OCI-LY3 (cell line): ENCODE data around the gene WNT9B.

Experiments used
- H2AFZ ChIP-seq: fragments of 200-600, 300-600 bp; shearing (Covaris generic); 2 replicates; pipeline ENCODE4 v1.6.0; 2014; ENCODE audit warnings: antibody characterized with exemption, low read depth, low read length
- H3K27ac ChIP-seq: fragments of 200-600, 300-600 bp; sonication (generic); 2 replicates; pipeline ENCODE4 v1.5.1; 2014; ENCODE audit warnings: mild to moderate bottlenecking, low read length, moderate library complexity, mixed read lengths
- H3K27me3 ChIP-seq: fragments of 200-600, 300-600 bp; sonication (generic); 2 replicates; pipeline ENCODE4 v1.6.1; 2014; ENCODE audit warnings: low read depth, low read length, mixed read lengths
- H3K36me3 ChIP-seq: fragments of 200-600, 300-600 bp; sonication (generic); replicated peaks from 2 replicates; pipeline ENCODE3; 2014; ENCODE audit warnings: low read depth, low read length, mixed read lengths
- H3K4me1 ChIP-seq: fragments of 300-600, 200-600 bp; sonication (generic); 2 replicates; pipeline ENCODE4 v1.6.1; 2014; ENCODE audit warnings: low read length, mixed read lengths
- H3K4me2 ChIP-seq: fragments of 200-600, 300-600 bp; sonication (generic); 2 replicates; pipeline ENCODE4 v1.6.1; 2014; ENCODE audit warnings: low read length, mixed read lengths
- H3K4me3 ChIP-seq: fragments of 300-600, 200-600 bp; sonication (generic); 2 replicates; pipeline ENCODE4 v1.5.1; 2014; ENCODE audit warnings: antibody characterized with exemption, mild to moderate bottlenecking, low read length, moderate library complexity
- H3K79me2 ChIP-seq: fragments of 300-600, 200-600 bp; shearing (Covaris generic); 2 replicates; pipeline ENCODE4 v1.6.1; 2014; ENCODE audit warnings: mild to moderate bottlenecking, low read length, mixed read lengths
- H3K9ac ChIP-seq: fragments of 300-600, 200-600 bp; shearing (Covaris generic); 2 replicates; pipeline ENCODE4 v1.6.0; 2014; ENCODE audit warnings: mild to moderate bottlenecking, low read length, moderate library complexity
- H3K9me3 ChIP-seq: fragments of 200-600, 300-600 bp; shearing (Covaris generic); 2 replicates; pipeline ENCODE4 v1.6.1; 2014; ENCODE audit warnings: low read length, mixed read lengths; ENCODE audit not compliant: insufficient read depth
- H4K20me1 ChIP-seq: fragments of 200-600, 300-600 bp; sonication (generic); 2 replicates; pipeline ENCODE4 v1.6.1; 2016; ENCODE audit warnings: low read length, mixed read lengths; ENCODE audit not compliant: insufficient read depth
- CTCF ChIP-seq: fragments of 200-600, 300-600 bp; sonication (generic); IDR thresholded peaks from 2 replicates; pipeline ENCODE4 v1.5.1; 2014; ENCODE audit warnings: antibody characterized with exemption, low read length, low read depth
- EZH2phosphoT487 ChIP-seq: fragments of 200-600 bp; shearing (Covaris generic); IDR thresholded peaks from 2 replicates; pipeline ENCODE4 v1.6.1; 2018; ENCODE audit warnings: antibody characterized with exemption, mixed run types, low read depth

WNT9B gene

GRCh38 chr17:46850688-46851028, 725 bp upstream of the WNT9B start:
- Histone ChIP-seq H3K27ac (no peak overlapping the region), H4K20me1 (no peaks in the 10 kb centered on the region), H3K9ac (no peak overlapping the region), H3K9me3 (no peaks in the 10 kb centered on the region), H3K27me3 (peaks cover 5% of the 10 kb centered on the region; the same call in 1 of the 2 replicates), H3K36me3 (no peaks in the 10 kb centered on the region), H3K4me3 (no peak overlapping the region), H3K4me2 (no peak overlapping the region), H3K4me1 (no peaks in the 10 kb centered on the region), H2AFZ (no peak overlapping the region), H3K79me2 (no peaks in the 10 kb centered on the region)
- no peak for TF ChIP-seq CTCF
- no peak for TF ChIP-seq EZH2phosphoT487

GRCh38 chr17:46853896-46854444, 2.6 kb downstream of the WNT9B start:
- no peak for TF ChIP-seq CTCF
- no peak for TF ChIP-seq EZH2phosphoT487

GRCh38 chr17:46854515-46854914, 3.1 kb downstream of the WNT9B start:
- TF ChIP-seq EZH2phosphoT487 (no peak), CTCF (no peak)
- Histone ChIP-seq H3K9me3 (no peaks in the 10 kb centered on the region), H3K27ac (no peak overlapping the region), H3K79me2 (no peaks in the 10 kb centered on the region), H3K36me3 (no peaks in the 10 kb centered on the region), H3K27me3 (no peaks in the 10 kb centered on the region), H3K4me1 (no peaks in the 10 kb centered on the region), H3K4me2 (no peak overlapping the region), H3K9ac (no peak overlapping the region), H2AFZ (no peak overlapping the region), H4K20me1 (no peaks in the 10 kb centered on the region), H3K4me3 (no peak overlapping the region)

More at GRCh38 chr17:46853896-46854444, 2.6 kb downstream of the WNT9B start:
- Histone ChIP-seq H3K4me3 (no peak overlapping the region), H3K36me3 (no peaks in the 10 kb centered on the region), H3K4me1 (no peaks in the 10 kb centered on the region), H3K27me3 (no peaks in the 10 kb centered on the region; the same call in 1 of the 2 replicates), H4K20me1 (no peaks in the 10 kb centered on the region), H3K27ac (no peak overlapping the region), H3K4me2 (no peak overlapping the region), H3K9ac (no peak overlapping the region), H3K9me3 (no peaks in the 10 kb centered on the region), H2AFZ (no peak overlapping the region), H3K79me2 (no peaks in the 10 kb centered on the region)

- H3K4me3 ChIP-seq: no peak overlapping the region
- no peaks in the 10 kb centered on the region for H4K20me1 ChIP-seq
- TF ChIP-seq EZH2phosphoT487 (no peak), CTCF (no peak)
- no peaks in the 10 kb centered on the region for H3K36me3 ChIP-seq
- no peaks in the 10 kb centered on the region for H3K4me1 ChIP-seq
- no peaks in the 10 kb centered on the region for H3K27me3 ChIP-seq
- H3K4me2 ChIP-seq: no peak overlapping the region
- no peak overlapping the region for H3K9ac ChIP-seq
- H2AFZ ChIP-seq: no peak overlapping the region
- H3K79me2 ChIP-seq: no peaks in the 10 kb centered on the region
- no peak overlapping the region for H3K27ac ChIP-seq
- H3K9me3 ChIP-seq: no peaks in the 10 kb centered on the region
Observed at GRCh38 chr17:46854948-46855347, 3.6 kb downstream of the WNT9B start.
